H9 (cell line): ENCODE measurements around the gene PRDX1. TPM values are rescaled to one million over a fixed set of nuclear protein-coding genes. Genes with fewer than 3 reads are reported as not detected.

ENCODE experiments used
- DNase-seq: peaks from one replicate; pipeline ENCODE4 v3.0.0-alpha.2; 2017
- H2AFZ ChIP-seq: one replicate; pipeline ENCODE4 v1.6.1; 2013; ENCODE audit warnings: mild to moderate bottlenecking, low read length, control low read depth, moderate library complexity
- H2AK5ac ChIP-seq: 2 replicates; pipeline ENCODE4 v1.6.1; 2013; ENCODE audit warnings: low read length, control low read depth, mixed read lengths; ENCODE audit not compliant: insufficient read length
- H2BK120ac ChIP-seq: one replicate; pipeline ENCODE4 v1.6.1; 2013; ENCODE audit warnings: low read depth, mild to moderate bottlenecking, low read length, control low read depth, inconsistent platforms; ENCODE audit not compliant: poor library complexity, severe bottlenecking
- H2BK12ac ChIP-seq: 2 replicates; pipeline ENCODE4 v1.6.1; 2013; ENCODE audit warnings: low read length, control low read depth, mixed read lengths, low read depth; ENCODE audit not compliant: insufficient read length
- H2BK15ac ChIP-seq: 2 replicates; pipeline ENCODE4 v1.6.1; 2013; ENCODE audit warnings: low read depth, low read length, control low read depth
- H2BK20ac ChIP-seq: one replicate; pipeline ENCODE4 v1.6.1; 2013; ENCODE audit warnings: low read depth, mild to moderate bottlenecking, low read length, control low read depth, inconsistent platforms; ENCODE audit not compliant: poor library complexity, severe bottlenecking
- H2BK5ac ChIP-seq: 2 replicates; pipeline ENCODE4 v1.6.1; 2013; ENCODE audit warnings: low read length, control low read depth, mixed read lengths; ENCODE audit not compliant: insufficient read length
- H3K14ac ChIP-seq: 2 replicates; pipeline ENCODE4 v1.6.1; 2013; ENCODE audit warnings: low read length, control low read depth; ENCODE audit not compliant: insufficient read depth
- H3K18ac ChIP-seq: 2 replicates; pipeline ENCODE4 v1.6.1; 2013; ENCODE audit warnings: low read depth, mild to moderate bottlenecking, mixed read lengths, low read length, control low read depth; ENCODE audit not compliant: insufficient read length
- H3K23ac ChIP-seq: 2 replicates; pipeline ENCODE4 v1.6.1; 2013; ENCODE audit warnings: low read length, control low read depth, mixed read lengths, low read depth; ENCODE audit not compliant: insufficient read length
- H3K23me2 ChIP-seq: 2 replicates; pipeline ENCODE4 v1.6.1; 2013; ENCODE audit warnings: low read depth, mild to moderate bottlenecking, mixed read lengths, low read length, control low read depth; ENCODE audit not compliant: insufficient read length, poor library complexity, severe bottlenecking
- H3K27ac ChIP-seq: 2 replicates; pipeline ENCODE4 v1.5.1; 2013; ENCODE audit warnings: low read length, control low read depth, mixed read lengths, low read depth; ENCODE audit not compliant: insufficient read length
- H3K27me3 ChIP-seq: 2 replicates; pipeline ENCODE4 v1.6.1; 2013; ENCODE audit warnings: low read length, control low read depth, inconsistent platforms; ENCODE audit not compliant: insufficient read depth
- H3K4ac ChIP-seq: 2 replicates; pipeline ENCODE4 v1.6.1; 2013; ENCODE audit warnings: low read depth, mild to moderate bottlenecking, control low read depth, inconsistent platforms, low read length, moderate library complexity
- H3K4me1 ChIP-seq: 2 replicates; pipeline ENCODE4 v1.6.1; 2013; ENCODE audit warnings: low read length, control low read depth, inconsistent platforms; ENCODE audit not compliant: insufficient read depth
- H3K4me2 ChIP-seq: 2 replicates; pipeline ENCODE4 v1.6.1; 2013; ENCODE audit warnings: low read length, control low read depth, mixed read lengths; ENCODE audit not compliant: insufficient read length, insufficient read depth
- H3K56ac ChIP-seq: 2 replicates; pipeline ENCODE4 v1.6.1; 2013; ENCODE audit warnings: low read depth, mild to moderate bottlenecking, mixed read lengths, low read length, control low read depth; ENCODE audit not compliant: insufficient read length
- H3K79me1 ChIP-seq: 2 replicates; pipeline ENCODE4 v1.6.1; 2013; ENCODE audit warnings: low read depth, mild to moderate bottlenecking, moderate library complexity, low read length, control low read depth, inconsistent platforms; ENCODE audit not compliant: insufficient read depth, poor library complexity, severe bottlenecking
- H3K79me2 ChIP-seq: 2 replicates; pipeline ENCODE4 v1.6.1; 2013; ENCODE audit warnings: low read length, control low read depth, inconsistent platforms; ENCODE audit not compliant: insufficient read depth
- H3K9ac ChIP-seq: 2 replicates; pipeline ENCODE4 v1.6.1; 2013; ENCODE audit warnings: low read length, control low read depth, mixed read lengths; ENCODE audit not compliant: insufficient read length; ENCODE audit errors: extremely low read depth
- H3K9me3 ChIP-seq: one replicate; pipeline ENCODE4 v1.6.1; 2013; ENCODE audit warnings: low read depth, low read length, inconsistent platforms; ENCODE audit not compliant: control insufficient read depth
- H3T11ph ChIP-seq: one replicate; pipeline ENCODE4 v1.6.1; 2013; ENCODE audit warnings: mild to moderate bottlenecking, low read length, control low read depth, inconsistent platforms
- H4K20me1 ChIP-seq: one replicate; pipeline ENCODE4 v1.6.1; 2013; ENCODE audit not compliant: control insufficient read depth, insufficient read length, insufficient read depth
- H4K5ac ChIP-seq: 2 replicates; pipeline ENCODE4 v1.6.1; 2013; ENCODE audit warnings: low read depth, mild to moderate bottlenecking, mixed read lengths, low read length, control low read depth; ENCODE audit not compliant: insufficient read length
- H4K8ac ChIP-seq: replicated peaks from 2 replicates; pipeline ENCODE4 v1.6.1; 2013; ENCODE audit warnings: low read length, control low read depth, mixed read lengths, low read depth; ENCODE audit not compliant: insufficient read length
- H4K91ac ChIP-seq: 2 replicates; pipeline ENCODE4 v1.6.1; 2013; ENCODE audit warnings: low read depth, mild to moderate bottlenecking, moderate library complexity, mixed read lengths, low read length, control low read depth; ENCODE audit not compliant: insufficient read length
- H3K27ac Mint-ChIP-seq, 3 experiments: 2 replicates in 2 of 3; 3 replicates in 1 of 3; pipeline ENCODE4 v1.8.0; 2020 to 2021; ENCODE audit warnings: mixed read lengths in 3 of 3, mild to moderate bottlenecking in 1 of 3, moderate library complexity in 1 of 3
- H3K27me3 Mint-ChIP-seq: 2 replicates; pipeline ENCODE4 v1.8.0; 2021; ENCODE audit warnings: low read depth, mild to moderate bottlenecking, moderate library complexity, mixed read lengths
- H3K36me3 Mint-ChIP-seq, 3 experiments: 2 replicates in 2 of 3; 3 replicates in 1 of 3; pipeline ENCODE4 v1.8.0; 2020 to 2021; ENCODE audit warnings: low read depth in 3 of 3, mixed read lengths in 3 of 3; ENCODE audit not compliant: insufficient read depth in 1 of 3
- H3K4me1 Mint-ChIP-seq, 2 experiments: 2 replicates each; pipeline ENCODE4 v1.8.0; 2020; ENCODE audit warnings: mixed read lengths in 2 of 2
- H3K4me3 Mint-ChIP-seq, 2 experiments: 2 replicates in 1 of 2; 3 replicates in 1 of 2; pipeline ENCODE4 v1.8.0; 2020 to 2021; ENCODE audit warnings: mild to moderate bottlenecking in 2 of 2, mixed read lengths in 2 of 2, moderate library complexity in 1 of 2
- H3K9me3 Mint-ChIP-seq, 2 experiments: 2 replicates in 1 of 2; 3 replicates in 1 of 2; pipeline ENCODE4 v1.8.0; 2020; ENCODE audit warnings: mild to moderate bottlenecking in 2 of 2, mixed read lengths in 2 of 2, moderate library complexity in 1 of 2
- WGBS: extraction: QIAGEN DNeasy Blood & Tissue Kit; methylation state at CpG from one replicate; pipeline ENCODE4 v1.1.7; 2013; ENCODE audit warnings: missing lambda C conversion rate, low lambda C conversion rate, mixed read lengths; ENCODE audit not compliant: insufficient read length; ENCODE audit errors: extremely low coverage; 5-methylcytosine and 5-hydroxymethylcytosine counted together
- total RNA-seq: library from RNA; stranded (reverse); gene quantifications from 2 replicates; pipeline ENCODE4 v1.2.1, GENCODE V29; 2021
- TF ChIP-seq, protein P1 (sequence below): fragments of 200-600 bp; sonication (generic); conservative IDR thresholded peaks from 3 replicates; pipeline ENCODE4 v1.8.0; 2021; ENCODE audit warnings: antibody characterized with exemption, mild to moderate bottlenecking

The PRDX1 gene
- total RNA-seq, 1 experiment from 2014 or later, result 1,003 TPM

DNA sequence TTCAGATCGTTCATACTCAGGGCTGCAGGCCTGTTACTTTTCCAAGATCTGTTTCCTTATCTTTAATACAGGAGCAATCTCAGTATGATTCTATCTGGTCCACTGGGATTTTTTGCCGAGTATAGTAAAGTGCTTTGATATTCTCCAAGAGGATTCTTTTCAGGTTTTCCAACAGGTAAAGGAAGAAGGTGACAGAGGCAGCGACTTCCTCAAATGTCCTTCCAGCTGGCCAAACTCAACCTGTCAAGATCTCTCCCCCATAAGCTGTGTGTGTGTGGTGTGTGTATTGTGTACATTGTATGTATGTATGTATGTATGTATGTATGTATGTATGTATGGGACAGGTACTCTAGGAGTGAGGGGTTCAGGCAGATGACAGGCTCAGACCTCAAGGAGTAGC, 30.0 kb upstream of the PRDX1 start:
- Histone ChIP-seq H3K4ac (no peak overlapping the region), H3K4me1 (peaks cover 3% of the 10 kb centered on the region), H3K18ac (no peak overlapping the region), H4K91ac (no peak overlapping the region), H3K23me2 (peaks cover 7% of the 10 kb centered on the region), H4K5ac (no peak overlapping the region), H2BK120ac (no peak overlapping the region), H3K79me1 (peaks cover 4% of the 10 kb centered on the region), H3K9ac (peak overlapping the region; percentile 91), H3K27ac (no peak overlapping the region), H3K79me2 (peaks cover 12% of the 10 kb centered on the region; the same call in 1 of the 2 replicates), H4K8ac (no peak overlapping the region), H3K14ac (no peak overlapping the region), H2BK12ac (no peak overlapping the region), H2AFZ (no peak overlapping the region), H2AK5ac (no peak overlapping the region), H3K23ac (no peak overlapping the region), H3K56ac (no peak overlapping the region), H4K20me1 (peaks cover 2% of the 10 kb centered on the region), H3T11ph (no peak overlapping the region), H2BK5ac (no peak overlapping the region), H3K27me3 (no peaks in the 10 kb centered on the region), H3K9me3 (no peaks in the 10 kb centered on the region), H3K4me2 (peak overlapping the region; percentile 92), H2BK15ac (no peak overlapping the region), H2BK20ac (no peak overlapping the region)
- H3K27me3 Mint-ChIP-seq, result no peaks in the 10 kb centered on the region; the same call in 1 of the 2 replicates
- DNase-seq, result no peak
- H3K36me3 Mint-ChIP-seq, result peaks cover 11 to 35% (median 35%) of the 10 kb centered on the region in 3 experiments
- WGBS, result no CpG with 5 or more reads among the region's 3 CpGs
- peak overlapping the region in 1 of 3 experiments; percentile 30; a peak in 1 of 7 replicates for H3K27ac Mint-ChIP-seq
- TF ChIP-seq, protein P1, sequence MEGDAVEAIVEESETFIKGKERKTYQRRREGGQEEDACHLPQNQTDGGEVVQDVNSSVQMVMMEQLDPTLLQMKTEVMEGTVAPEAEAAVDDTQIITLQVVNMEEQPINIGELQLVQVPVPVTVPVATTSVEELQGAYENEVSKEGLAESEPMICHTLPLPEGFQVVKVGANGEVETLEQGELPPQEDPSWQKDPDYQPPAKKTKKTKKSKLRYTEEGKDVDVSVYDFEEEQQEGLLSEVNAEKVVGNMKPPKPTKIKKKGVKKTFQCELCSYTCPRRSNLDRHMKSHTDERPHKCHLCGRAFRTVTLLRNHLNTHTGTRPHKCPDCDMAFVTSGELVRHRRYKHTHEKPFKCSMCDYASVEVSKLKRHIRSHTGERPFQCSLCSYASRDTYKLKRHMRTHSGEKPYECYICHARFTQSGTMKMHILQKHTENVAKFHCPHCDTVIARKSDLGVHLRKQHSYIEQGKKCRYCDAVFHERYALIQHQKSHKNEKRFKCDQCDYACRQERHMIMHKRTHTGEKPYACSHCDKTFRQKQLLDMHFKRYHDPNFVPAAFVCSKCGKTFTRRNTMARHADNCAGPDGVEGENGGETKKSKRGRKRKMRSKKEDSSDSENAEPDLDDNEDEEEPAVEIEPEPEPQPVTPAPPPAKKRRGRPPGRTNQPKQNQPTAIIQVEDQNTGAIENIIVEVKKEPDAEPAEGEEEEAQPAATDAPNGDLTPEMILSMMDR, result no peak
- H3K4me3 Mint-ChIP-seq, result peak overlapping the region; percentile 92 to 95
- H3K9me3 Mint-ChIP-seq, result no peaks in the 10 kb centered on the region
- H3K4me1 Mint-ChIP-seq, result peaks cover 13 to 14% of the 10 kb centered on the region in 2 experiments
